HCEC 1CT (cell line): Measurements from ENCODE around the gene SNU13.
"Not testable (repeated sequence)": the region's sequence is repeated elsewhere in the genome, so short reads cannot be mapped to it uniquely, and the experiment has no call there.

ENCODE experiments used
- DNase-seq: peaks from one replicate; pipeline ENCODE4 v3.0.0-alpha.2; 2017

The SNU13 gene

DNA sequence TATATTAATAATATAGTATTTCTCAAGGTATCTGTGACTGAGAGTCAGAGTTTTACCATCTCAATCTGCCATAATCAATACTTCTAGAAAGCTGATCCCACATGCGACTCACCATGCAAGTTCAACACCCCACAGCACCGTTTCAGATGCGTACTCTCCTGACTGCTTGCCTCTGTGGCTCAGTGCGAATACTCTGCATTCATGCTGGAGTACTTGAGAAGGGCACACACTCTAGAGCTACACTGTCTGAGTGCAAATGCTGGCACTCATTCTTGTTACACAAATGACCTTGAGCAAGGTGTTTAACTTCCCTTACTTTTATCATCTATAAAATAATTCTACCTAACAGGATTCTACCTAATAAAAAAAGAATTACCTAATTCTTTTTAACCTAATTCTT lies 12.5 kb downstream of the SNU13 start:
- DNase-seq: no peak

DNA sequence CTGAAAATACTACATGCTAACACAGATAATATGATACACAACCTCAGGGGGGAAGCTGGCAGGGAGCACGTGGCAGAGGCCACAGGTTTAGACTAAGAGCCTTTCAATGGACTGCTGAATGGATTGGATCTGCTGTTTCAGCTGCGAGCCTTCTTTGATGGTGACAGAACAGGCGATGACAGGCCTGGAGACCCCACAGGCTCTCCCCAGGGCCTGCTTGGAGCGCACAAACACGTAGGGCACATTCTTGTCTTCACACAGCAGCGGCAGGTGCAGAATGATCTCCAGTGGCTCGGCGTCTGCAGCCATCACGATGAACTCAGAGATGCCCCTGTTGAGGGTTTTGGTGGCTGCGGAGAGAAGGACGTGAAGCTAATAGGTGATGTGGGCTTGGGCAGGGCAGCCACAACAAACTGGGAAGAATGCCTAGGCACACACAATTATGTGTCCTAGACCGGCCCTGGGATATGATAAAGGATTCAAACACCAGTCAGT lies 13.8 kb downstream of the SNU13 start:
- no peak for DNase-seq

DNA sequence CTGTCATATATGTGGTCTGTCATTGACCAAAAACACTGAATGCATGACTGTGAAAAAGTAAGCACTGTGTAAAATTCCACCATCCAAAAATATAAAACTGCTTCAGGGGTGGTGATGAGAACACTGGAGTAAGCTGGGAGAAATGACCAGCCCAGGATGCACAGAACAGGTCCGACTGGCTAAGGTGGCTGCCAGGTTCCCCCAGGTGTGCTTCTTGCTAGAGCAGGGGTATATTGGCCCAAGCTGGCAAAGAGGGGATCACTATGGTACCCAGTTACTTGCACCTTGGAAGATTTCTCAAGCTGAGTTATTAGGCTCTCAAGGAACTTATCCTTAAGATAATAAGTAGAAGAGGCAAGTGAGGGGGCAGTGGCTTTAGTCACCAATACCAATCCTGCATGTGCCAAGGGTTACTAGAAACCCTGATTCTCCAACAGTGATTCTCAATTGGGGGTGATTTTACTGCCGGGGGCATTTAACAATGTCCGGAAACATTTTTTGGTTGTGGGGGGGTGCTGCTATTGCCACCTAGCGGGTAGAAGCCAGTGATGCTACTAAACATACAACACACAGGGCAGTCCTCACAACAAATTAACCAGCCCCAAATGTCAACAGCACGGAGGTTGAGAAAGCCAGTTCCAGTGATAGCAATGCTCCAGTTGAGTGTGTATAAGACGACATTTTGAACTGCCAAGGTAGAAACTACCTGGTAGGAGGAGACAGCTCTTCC lies 15.7 kb downstream of the SNU13 start:
- no peak for DNase-seq

DNA sequence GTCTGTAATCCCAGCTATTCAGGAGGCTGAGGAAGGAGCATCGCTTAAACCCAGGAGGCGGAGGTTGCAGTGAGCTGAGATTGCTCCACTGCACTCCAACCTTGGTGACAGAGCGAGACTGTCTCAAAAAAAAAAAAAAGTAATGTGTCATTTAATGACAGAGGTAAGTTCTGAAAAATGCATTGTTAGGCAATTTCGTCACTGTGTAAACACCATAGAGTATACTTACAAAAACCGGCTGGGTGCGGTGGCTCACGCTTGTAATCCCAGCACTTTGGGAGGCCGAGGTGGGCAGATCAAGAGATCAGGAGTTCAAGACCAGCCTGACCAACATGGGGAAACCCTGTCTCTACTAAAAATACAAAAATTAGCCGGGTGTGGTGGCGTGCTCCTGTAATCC lies 16.6 kb downstream of the SNU13 start:
- not testable (repeated sequence) for DNase-seq

DNA sequence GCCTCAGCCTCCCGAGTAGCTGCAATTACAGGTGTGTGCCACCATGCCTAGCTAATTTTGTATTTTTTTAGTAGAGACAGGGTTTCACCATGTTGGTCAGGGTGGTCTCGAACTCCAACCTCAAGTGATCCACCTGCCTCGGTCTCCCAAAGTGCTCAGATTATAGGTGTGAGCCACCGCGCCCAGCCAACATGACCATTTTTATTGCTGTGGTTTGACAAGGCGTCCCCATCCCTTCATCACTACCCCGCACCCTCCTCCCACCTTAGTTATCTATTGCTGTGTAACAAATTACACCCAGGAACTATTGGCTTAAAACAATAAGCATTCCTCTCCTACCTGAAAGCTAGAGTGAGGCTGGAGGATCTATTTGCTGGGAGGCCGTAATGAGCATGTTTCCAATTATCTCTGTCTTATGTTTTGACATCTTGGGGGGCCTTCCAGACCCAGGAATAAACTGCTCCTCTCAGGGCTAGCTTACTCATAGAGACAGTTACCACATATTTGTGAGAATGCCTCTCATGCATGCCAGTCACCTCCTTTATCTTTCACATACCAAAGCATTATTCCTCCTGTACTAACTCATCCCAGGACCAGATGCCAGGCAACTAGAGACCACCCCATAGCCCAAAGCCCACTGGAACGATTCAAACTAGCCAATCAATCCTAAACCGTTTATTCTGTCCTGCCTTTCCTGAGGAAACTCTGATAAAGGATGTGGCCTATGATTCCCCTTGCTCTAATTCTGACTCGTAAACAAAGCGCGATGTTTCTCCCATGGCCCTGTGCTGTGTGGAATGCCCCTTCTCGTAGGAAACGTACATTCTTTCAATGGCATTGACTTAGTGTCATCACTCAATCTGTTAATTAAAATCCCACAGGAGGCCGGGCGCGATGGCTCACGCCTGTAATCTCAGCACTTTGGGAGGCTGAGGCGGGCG lies 19.4 kb downstream of the SNU13 start:
- peak; percentile 82 for DNase-seq

DNA sequence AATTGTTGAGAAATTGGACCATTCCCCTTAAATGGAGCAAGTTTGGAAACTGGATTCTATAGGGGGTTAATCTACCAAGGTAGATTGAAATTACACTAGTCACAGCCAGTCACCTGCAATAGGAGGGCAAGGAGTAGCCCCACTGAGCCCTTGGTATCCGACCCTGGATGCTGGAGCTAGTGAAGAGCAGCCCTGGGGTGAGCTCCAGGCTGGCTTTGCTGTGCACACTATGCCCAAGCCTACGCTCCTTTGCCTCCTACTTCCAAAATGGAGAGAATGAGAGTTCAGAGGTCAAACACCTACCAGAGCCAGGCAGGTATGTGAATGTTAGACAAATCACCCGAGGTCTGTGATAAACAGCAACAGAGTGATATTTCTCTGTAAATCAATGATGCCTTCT lies 23.7 kb downstream of the SNU13 start:
- no peak for DNase-seq

DNA sequence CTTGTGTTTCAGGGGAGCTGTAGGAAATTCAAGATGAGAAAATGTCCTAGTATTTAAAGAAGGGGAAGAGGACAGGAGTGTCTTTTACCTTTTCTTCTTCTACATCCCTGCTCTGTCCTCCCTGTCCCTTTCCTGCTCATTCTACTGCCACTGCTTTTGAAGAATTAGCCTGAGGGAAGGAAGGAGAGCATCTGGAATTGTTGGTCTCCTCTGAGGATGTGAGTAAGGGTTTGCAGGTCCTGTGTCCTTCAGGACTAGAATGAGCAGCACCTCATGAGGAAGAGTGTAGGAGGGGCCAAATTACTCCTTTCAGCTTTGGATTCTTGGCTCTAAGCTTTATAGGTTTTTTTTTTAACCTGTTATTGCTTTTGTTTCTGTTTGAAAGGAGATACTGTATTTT lies 24.2 kb downstream of the SNU13 start:
- DNase-seq: no peak

DNA sequence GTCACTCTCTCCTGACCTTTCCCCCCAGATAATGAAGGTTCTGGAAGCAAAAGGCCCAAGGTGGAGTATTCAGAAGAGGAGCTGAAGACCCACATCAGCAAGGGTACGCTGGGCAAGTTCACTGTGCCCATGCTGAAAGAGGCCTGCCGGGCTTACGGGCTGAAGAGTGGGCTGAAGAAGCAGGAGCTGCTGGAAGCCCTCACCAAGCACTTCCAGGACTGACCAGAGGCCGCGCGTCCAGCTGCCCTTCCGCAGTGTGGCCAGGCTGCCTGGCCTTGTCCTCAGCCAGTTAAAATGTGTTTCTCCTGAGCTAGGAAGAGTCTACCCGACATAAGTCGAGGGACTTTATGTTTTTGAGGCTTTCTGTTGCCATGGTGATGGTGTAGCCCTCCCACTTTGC lies 25.1 kb downstream of the SNU13 start:
- not testable (repeated sequence) for DNase-seq

DNA sequence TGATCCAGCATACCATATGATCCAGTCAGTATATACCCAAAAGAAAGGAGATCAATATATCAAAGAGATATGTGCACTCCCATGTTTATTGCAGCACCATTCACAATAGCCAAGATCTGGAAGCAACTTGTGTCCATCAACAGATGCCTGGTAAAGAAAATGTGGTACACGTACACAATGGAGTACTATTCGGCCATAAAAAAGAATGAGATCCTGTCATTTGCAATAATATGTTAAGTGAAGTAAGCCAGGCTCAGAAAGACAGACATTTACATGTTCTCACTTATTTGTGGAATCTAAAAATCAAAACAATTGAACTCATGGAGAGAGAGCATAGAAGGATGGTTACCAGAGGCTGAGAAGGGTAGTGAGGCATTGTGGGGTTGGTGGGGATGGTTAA lies 27.0 kb downstream of the SNU13 start:
- no peak for DNase-seq

DNA sequence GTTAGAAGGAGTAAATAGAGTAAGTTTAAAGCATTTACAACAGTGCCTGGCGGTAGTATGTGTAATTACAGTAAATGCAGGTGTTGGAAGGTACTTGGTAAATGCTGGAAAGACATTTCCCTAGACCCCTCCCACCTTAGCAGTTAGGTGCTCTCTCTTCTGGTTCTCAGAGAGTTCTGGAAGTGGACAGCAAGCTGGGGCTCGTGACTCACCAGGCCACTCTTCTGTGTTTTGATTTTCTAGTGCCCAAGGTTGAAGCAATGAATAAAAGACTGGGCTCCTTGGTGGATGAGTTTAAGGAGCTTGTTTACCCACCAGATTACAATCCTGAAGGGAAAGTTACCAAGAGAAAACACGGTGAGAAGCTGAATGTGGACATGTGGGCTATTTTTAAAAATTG lies 27.6 kb downstream of the SNU13 start:
- no peak for DNase-seq

DNA sequence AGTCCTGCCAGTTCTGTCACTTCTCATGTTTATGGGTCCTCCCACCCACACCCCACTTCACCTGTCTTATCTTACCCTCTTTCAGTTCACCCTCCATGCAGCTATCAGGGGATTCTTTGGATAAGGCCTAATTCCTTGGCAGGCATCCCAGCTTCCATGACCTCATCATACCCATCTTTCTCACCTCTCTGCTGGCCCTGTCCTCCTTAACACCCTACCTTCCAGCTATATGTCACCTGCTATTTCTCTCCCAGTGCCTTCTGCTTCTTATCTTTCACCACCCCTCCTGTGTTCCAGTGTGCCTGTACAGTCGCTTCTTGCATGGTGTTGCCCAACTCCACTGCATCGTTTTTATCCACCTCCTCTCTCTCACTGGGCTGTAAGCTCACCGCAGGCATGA lies 28.3 kb downstream of the SNU13 start:
- DNase-seq: no peak

DNA sequence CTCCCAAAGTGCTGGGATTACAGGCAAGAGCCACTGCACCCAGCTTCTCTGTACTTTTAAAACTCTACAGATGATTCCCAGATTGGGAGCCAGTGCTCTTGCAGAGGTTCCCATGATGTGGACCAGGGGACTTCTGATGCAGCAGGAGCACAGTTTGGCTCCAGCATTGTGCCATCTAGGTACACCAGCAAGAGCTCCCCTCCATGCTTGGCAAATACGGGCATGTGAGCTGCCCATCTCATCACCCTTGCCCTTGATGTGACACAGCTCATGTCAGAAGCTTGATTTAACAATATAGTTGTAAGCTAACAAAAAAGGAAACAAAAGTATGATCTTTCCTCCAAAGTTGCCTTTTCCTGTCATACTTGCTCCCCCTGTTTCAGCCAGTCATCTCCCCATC lies 28.7 kb downstream of the SNU13 start:
- DNase-seq: no peak

DNA sequence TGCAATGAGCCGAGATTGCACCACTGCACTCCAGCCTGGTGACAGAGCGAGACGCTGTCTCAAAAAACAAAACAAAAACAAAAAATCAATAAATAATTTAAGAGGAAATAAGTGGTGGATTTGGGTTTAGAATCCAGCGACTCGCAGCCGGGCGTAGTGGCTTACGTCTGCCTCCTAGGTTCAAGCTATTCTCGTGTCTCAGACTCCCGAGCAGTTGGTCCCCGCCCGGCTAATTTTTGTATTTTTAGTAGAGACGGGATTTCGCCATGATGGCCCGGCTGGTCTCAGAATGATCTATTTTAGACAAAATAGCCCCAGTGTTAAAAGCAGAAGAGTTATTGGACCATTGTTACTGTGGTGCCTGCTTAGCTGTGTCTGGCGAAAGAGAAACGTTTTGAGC lies 29.8 kb downstream of the SNU13 start:
- no peak for DNase-seq

DNA sequence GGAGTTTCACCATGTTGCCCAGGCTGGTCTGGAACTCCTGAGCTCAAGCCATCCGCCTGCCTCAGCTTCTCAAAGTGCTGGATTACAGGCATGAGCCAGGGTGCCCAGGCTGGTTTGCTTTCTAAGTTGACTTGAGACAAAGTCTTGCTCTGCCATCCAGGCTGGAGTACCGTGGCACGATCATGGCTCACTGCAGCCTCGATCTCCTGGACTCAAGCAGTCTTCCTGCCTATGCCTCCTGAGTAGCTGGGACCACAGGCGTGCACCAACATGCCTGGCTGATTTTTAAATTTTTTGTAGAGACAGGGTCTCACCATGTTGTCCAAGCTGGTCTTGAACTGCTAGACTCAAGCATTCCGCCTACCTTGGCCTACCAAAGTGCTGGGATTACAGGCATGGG lies 31.0 kb downstream of the SNU13 start:
- DNase-seq: no peak

DNA sequence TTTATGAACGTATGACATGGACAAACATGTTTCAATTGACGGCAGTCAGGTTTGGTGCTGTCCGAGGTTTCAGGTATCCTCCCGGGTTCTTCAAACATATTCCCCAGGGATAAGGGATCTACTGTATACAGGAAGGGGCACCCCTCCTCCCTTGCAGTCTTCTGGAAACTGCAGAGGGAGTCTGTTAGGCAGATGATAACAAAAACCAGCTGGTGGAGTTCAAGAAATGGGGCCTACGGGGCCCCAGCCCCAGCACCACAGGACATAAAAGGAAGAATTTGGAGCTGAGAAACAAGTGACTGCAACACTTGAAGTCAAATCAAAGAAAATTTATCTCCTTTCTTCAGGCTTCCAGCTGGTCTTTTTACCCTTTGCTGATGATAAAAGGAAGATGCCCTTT lies 32.1 kb downstream of the SNU13 start:
- no peak for DNase-seq

DNA sequence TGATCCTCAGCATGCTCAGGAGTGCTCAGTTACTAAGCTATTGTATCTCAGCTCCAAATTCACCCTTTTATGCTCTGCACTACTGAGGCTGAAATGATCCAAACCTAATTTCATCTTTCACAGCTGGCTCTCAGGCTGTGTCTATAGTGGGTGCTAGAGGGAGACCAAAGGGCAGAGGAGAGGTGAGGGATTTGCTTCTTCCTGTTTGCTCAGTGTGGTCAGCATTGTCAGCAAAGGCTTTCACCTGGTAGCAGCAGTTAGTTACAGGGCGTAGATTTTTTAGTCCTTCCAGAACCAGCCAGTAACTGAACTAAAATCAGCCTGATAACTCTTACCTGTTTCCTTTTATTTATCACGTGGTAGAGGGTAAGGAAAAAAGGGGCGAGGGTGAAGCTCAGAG lies 34.3 kb downstream of the SNU13 start:
- no peak for DNase-seq

DNA sequence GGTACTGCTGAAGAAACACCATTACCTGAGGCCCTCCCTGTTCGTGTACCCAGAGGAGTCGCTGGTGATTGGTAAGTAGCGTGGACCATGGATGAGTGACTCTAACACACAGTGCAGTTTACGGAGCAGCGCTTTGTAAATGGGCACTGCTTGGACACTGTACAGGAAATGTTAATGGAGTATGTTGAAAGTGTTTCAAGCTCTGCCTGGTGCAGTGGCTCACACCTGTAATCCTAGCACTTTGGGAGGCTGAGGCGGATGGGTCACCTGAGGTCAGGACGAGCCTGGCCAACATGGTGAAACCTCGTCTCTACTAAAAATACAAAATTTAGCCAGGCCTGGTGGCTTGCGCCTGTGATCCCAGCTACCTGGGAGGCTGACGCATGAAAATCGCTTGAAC lies 37.8 kb downstream of the SNU13 start:
- DNase-seq: no peak

DNA sequence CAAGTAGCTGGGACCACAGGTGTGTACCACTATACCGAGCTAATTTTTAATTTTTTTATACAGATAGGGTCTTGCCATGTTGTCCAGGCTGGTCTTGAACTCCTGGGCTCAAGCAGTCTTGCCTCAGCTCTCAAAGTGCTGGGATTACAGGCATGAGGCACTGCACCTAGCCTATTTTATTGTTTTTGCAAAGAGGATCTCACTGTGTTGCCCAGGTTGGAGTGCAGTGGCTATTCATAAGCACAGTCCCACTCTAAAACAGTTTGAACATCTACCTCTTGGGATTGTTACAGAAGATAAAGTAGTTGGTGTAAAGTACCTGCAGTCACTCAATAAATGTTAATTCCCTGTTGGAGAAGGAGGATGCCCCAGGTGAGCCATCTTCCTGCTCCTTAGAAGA lies 38.4 kb downstream of the SNU13 start:
- no peak for DNase-seq

DNA sequence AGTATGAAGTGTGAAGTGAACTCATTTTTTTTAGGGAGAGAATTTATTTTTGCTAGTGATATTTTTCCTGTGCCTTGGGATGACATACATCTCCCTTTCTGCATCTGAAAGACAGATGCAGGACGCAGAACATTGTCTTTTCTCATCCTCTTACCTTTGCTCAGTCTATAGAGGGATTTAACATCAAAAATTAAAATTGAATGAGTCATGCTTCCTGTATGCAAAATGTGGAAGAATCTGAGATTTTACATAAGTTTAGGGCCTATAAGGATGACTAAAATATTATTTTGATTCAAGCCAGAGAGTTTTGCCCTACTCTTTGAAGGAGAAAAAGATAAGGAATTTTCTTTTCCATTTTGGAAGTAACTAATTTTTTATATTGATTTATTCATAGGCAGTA lies 40.2 kb downstream of the SNU13 start:
- DNase-seq: peak; percentile 17

DNA sequence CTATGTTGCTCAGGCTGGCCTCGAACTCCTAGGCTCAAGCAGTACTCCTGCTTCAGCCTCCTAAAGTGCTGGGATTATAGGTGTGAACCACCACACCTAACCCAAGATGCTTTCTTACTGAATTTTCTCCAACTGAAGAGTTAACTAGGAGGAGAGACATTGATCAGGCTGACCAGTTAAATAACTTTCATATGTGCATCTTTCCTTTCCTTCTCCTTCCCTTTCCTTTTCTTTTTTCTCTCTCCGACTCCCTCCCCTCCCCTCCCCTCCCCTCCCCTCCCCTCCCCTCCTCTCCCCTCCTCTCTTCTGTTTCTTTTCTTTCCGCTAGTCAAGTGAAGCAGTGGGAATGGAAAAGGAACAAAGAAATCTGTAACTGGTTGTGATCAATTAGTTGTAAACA lies 40.9 kb downstream of the SNU13 start:
- DNase-seq: no peak

DNA sequence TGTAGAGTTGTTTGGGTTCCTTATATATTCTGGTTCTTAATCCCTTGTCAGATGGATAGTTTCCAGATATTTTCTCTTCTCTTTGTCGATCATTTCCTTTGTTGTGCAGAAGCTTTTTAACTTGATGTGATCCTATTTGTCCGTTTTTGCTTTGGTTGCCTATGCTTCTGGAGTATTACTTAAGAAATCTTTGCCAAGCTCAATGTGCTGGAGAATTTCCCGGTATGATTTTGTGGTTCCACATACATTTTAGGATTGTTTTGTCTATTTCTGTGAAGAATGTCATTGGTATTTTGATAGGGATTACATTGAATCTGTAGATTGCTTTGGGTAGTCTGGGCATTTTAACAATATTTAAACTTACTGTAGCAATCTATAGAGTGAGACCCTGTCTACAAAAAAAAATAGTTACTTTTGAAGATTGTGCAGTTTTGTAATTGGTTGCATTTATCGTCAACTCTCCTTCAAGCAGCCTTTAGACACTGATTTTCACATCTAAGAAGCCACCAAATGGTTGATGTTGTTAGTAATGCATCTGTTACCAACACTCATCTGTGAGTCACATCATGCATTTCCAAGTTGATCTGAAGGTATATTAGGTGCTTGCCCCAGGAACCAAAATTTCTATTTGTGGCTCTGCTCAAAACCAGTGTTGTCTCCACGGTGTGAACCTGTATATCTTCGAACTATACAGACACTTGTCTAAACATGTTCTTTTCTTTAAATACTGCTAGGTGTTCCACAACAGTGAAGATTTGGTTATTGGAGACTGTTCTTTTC lies 46.1 kb downstream of the SNU13 start:
- DNase-seq: peak; percentile 15

DNA sequence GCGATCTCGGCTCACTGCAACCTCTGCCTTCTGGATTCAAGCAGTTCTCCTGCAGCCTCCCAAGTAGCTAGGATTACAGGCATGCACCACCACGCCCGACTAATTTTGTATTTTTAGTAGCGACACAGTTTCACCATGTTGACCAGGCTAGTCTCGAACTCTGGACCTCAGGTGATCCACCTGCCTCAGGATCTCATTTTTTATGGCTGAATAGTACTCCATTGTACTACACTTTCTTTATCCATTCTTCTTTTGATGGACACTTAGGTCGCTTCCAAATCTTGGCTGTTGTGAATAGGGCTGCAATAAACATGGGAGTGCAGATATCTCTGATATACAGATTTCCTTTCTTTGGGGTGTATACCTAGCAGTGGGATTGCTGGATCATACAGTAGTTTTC lies 46.8 kb downstream of the SNU13 start:
- DNase-seq: no peak

DNA sequence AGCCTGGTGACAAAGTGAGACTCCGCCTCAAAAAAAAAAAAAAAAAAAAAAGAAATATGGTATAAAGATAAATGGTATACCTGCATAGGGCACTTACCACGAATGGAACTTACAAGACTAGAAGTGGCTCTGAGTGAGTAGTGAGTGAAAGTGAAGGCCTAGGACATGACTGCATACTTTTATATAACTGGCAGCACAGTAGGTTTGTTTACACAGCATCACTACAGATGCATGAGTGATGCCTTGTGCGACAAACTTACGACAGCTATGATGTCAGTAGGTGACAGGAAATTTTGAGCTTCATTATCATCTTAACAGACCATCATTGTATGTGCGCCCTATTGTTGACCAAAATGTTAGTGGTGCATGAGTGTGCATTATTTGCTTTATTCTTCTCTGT lies 49.9 kb downstream of the SNU13 start:
- no peak for DNase-seq
